ENCODE measurements around the gene SENP3. TPM values are rescaled to one million over a fixed set of nuclear protein-coding genes. Genes with fewer than 3 reads are reported as not detected.
A peak's percentile ranks its signal among the peaks of the same experiment; 100 is the strongest.

SENP3 gene
- total RNA-seq, 3 donors from 2014 or later (not counting 1 experiment from before 2014, with no cell fraction given): 36.9 to 42.3 (median 39.1) TPM

GRCh38 chr17:7575481-7575883 is 13.8 kb downstream of the SENP3 start:
- H3K27me3 Mint-ChIP-seq (ENCODE audit: low read depth in 2 of 2): no peaks in the 10 kb centered on the region
- TF ChIP-seq CTCF (IDR thresholded peaks at IDR 0.05): no peak
- Histone ChIP-seq H3K36me3 (ENCODE audit: control insufficient read depth, insufficient read depth, low read length) (peaks cover 55% of the 10 kb centered on the region), H3K27ac (ENCODE audit: low read length) (peak overlapping the region; percentile 15), H3K4me3 (ENCODE audit: low read length) (no peak overlapping the region), H3K9me3 (ENCODE audit: control insufficient read depth, insufficient read depth, low read length) (no peaks in the 10 kb centered on the region), H3K27me3 (ENCODE audit: control insufficient read depth, insufficient read depth, low read length) (no peaks in the 10 kb centered on the region), H3K4me1 (ENCODE audit: control insufficient read depth, insufficient read depth, low read length) (peaks cover 56% of the 10 kb centered on the region)
- DNase-seq (no peak), ATAC-seq (no peak)
- peaks cover 56 to 66% of the 10 kb centered on the region in 2 donors for H3K4me1 Mint-ChIP-seq
- H3K27ac Mint-ChIP-seq: peak overlapping the region; percentile 98 to 100
- intact Hi-C loops (cut with micrococcal nuclease): no loop called here
- 73% methylated on average over 1 of the region's 1 CpG for WGBS (ENCODE audit: insufficient coverage)
- H3K36me3 Mint-ChIP-seq: peaks cover 15% of the 10 kb centered on the region
- peak overlapping the region; percentile 21 for H3K4me3 Mint-ChIP-seq
- H3K9me3 Mint-ChIP-seq: no peaks in the 10 kb centered on the region

- Mint-ChIP-seq H3K27ac (peak overlapping the region; percentile 98 to 100), H3K36me3 (peaks cover 15% of the 10 kb centered on the region), H3K9me3 (no peaks in the 10 kb centered on the region), H3K4me3 (peak overlapping the region; percentile 21), H3K4me1 (peaks cover 61 to 70% of the 10 kb centered on the region in 2 donors), H3K27me3 (ENCODE audit: low read depth in 2 of 2) (no peaks in the 10 kb centered on the region)
- Histone ChIP-seq H3K4me3 (ENCODE audit: low read length) (no peak overlapping the region), H3K27me3 (ENCODE audit: control insufficient read depth, insufficient read depth, low read length) (no peaks in the 10 kb centered on the region), H3K27ac (ENCODE audit: low read length) (no peak overlapping the region), H3K4me1 (ENCODE audit: control insufficient read depth, insufficient read depth, low read length) (peaks cover 61% of the 10 kb centered on the region), H3K36me3 (ENCODE audit: control insufficient read depth, insufficient read depth, low read length) (peaks cover 50% of the 10 kb centered on the region), H3K9me3 (ENCODE audit: control insufficient read depth, insufficient read depth, low read length) (no peaks in the 10 kb centered on the region)
- no peak for TF ChIP-seq CTCF (IDR thresholded peaks at IDR 0.05)
- intact Hi-C loops (cut with micrococcal nuclease): no loop called here
- ATAC-seq (no peak), DNase-seq (no peak)
- WGBS (ENCODE audit: insufficient coverage): 82% methylated on average over 7 of the region's 7 CpGs
These were observed 14.2 kb downstream of the SENP3 start for GRCh38 chr17:7575959-7576358.

- no peaks in the 10 kb centered on the region for H3K27me3 Mint-ChIP-seq (ENCODE audit: low read depth in 2 of 2)
- ATAC-seq (no peak), DNase-seq (peak in 1 of 2 donors; percentile 21)
- H3K36me3 Mint-ChIP-seq: peaks cover 15% of the 10 kb centered on the region
- H3K4me3 Mint-ChIP-seq: peak overlapping the region; percentile 21
- Histone ChIP-seq H3K4me1 (ENCODE audit: control insufficient read depth, insufficient read depth, low read length) (peaks cover 66% of the 10 kb centered on the region), H3K27me3 (ENCODE audit: control insufficient read depth, insufficient read depth, low read length) (no peaks in the 10 kb centered on the region), H3K36me3 (ENCODE audit: control insufficient read depth, insufficient read depth, low read length) (peaks cover 49% of the 10 kb centered on the region), H3K27ac (ENCODE audit: low read length) (no peak overlapping the region), H3K9me3 (ENCODE audit: control insufficient read depth, insufficient read depth, low read length) (no peaks in the 10 kb centered on the region), H3K4me3 (ENCODE audit: low read length) (no peak overlapping the region)
- H3K4me1 Mint-ChIP-seq: peaks cover 60 to 69% of the 10 kb centered on the region in 2 donors
- no peaks in the 10 kb centered on the region for H3K9me3 Mint-ChIP-seq
- TF ChIP-seq CTCF (IDR thresholded peaks at IDR 0.05): no peak
- H3K27ac Mint-ChIP-seq: peak overlapping the region; percentile 93 to 98
- intact Hi-C loops (cut with micrococcal nuclease): no loop called here
- 89% methylated on average over 14 of the region's 14 CpGs for WGBS (ENCODE audit: insufficient coverage)
These were observed 14.8 kb downstream of the SENP3 start for GRCh38 chr17:7576432-7576937.
